HCT116 (cell line): Measurements from ENCODE around the gene ZNF618.

Source experiments
- CEBPB ChIP-seq: IDR thresholded peaks from 2 replicates; pipeline ENCODE4 v1.6.1; 2012; ENCODE audit warnings: low read depth
- CTCF ChIP-seq, 3 experiments: fragments of 200-600 bp in 1 of 3; sonication (generic) in 1 of 3; IDR thresholded peaks in 2 of 3; conservative IDR thresholded peaks in 1 of 3; 2 replicates each; pipeline ENCODE4 v1.5.1; 2012 to 2017; ENCODE audit warnings: low read depth in 2 of 3, low read length in 2 of 3, antibody characterized with exemption in 1 of 3, borderline replicate concordance in 1 of 3, control low read depth in 1 of 3, mild to moderate bottlenecking in 1 of 3, mixed read lengths in 1 of 3, mixed run types in 1 of 3, moderate library complexity in 1 of 3; ENCODE audit not compliant: insufficient read depth in 1 of 3
- SIN3A ChIP-seq: IDR thresholded peaks from 2 replicates; pipeline ENCODE4 v1.6.1; 2012; ENCODE audit warnings: low read depth

- no peak for TF ChIP-seq CEBPB
- TF ChIP-seq CTCF (IDR thresholded peaks at IDR 0.05 in 2 of 3, conservative IDR thresholded peaks at IDR 0.05 in 1 of 3; ENCODE audit: borderline replicate concordance in 1 of 3, insufficient read depth in 1 of 3, low read depth in 2 of 3, low read length in 2 of 3): no peak
- TF ChIP-seq SIN3A: no peak
Measured at GRCh38 chr9:113828221-113828620, 47.9 kb upstream of the ZNF618 start.
